K562 (cell line): Measurements from ENCODE around the gene HNRNPA3. TPM values are rescaled to one million over a fixed set of nuclear protein-coding genes. Genes with fewer than 3 reads are reported as not detected.

Experiments
- ATAC-seq: fragments of 200-7000 bp; cut with Tn5 transposase; 3 replicates; pipeline ENCODE4 v1.9.1; 2020; ENCODE audit warnings: moderate library complexity
- BruUV-seq: library from RNA; stranded (reverse); fragments of 400-500 nt; replicated peaks from 2 replicates; lab custom pipeline; 2021; lab: Mats Ljungman, UMichigan
- CTCF ChIA-PET: fragments of 300-600 bp; formaldehyde crosslinking; extraction: SDS; loops from one replicate; lab custom pipeline; 2021; ENCODE audit warnings: low intra/inter-chr PET ratio; lab: Yijun Ruan, JAX
- POLR2A ChIA-PET: fragments of 300-600, 350-650 bp; sonication (Branson Sonifier 250); formaldehyde crosslinking; extraction: SDS; loops from one replicate; lab custom pipeline; 2021; ENCODE audit warnings: antibody characterized with exemption, inconsistent platforms; lab: Yijun Ruan, JAX
- DNase-seq, 4 experiments: peaks; one replicate each; pipeline versions ENCODE4 v3.0.0 to v3.0.0-alpha.2; 2011 to 2018; ENCODE audit warnings: low spot score in 3 of 4, mixed read lengths in 3 of 4; ENCODE audit errors: extremely low read depth in 1 of 4
- FAIRE-seq: peaks from 2 replicates; lab custom pipeline; 2011; peaks lifted over from hg19 to GRCh38; lab: Jason Lieb, UNC
- H2AFZ ChIP-seq: 2 replicates; pipeline ENCODE4 v1.6.0; 2011; ENCODE audit warnings: low read depth, low read length, control low read depth, inconsistent platforms
- H3K27ac ChIP-seq: fragments of 200-600 bp; 3 replicates; pipeline ENCODE4 v1.8.0; 2011; ENCODE audit warnings: low read depth, mild to moderate bottlenecking, control low read depth, inconsistent platforms, low read length, moderate library complexity, mixed read lengths; ENCODE audit errors: extremely low read depth
- H3K27me3 ChIP-seq, 2 experiments: fragments of 300-600 bp in 1 of 2; 2 replicates in 1 of 2; 3 replicates in 1 of 2; pipeline versions ENCODE4 v1.6.0 to v1.8.0; 2011; ENCODE audit warnings: inconsistent platforms in 2 of 2, low read length in 2 of 2, mild to moderate bottlenecking in 1 of 2, mixed read lengths in 1 of 2, moderate library complexity in 1 of 2; ENCODE audit not compliant: control insufficient read depth in 2 of 2, insufficient read depth in 2 of 2
- H3K36me3 ChIP-seq: fragments of 300-600 bp; 3 replicates; pipeline ENCODE4 v1.8.0; 2011; ENCODE audit warnings: mild to moderate bottlenecking, low read length, inconsistent platforms; ENCODE audit not compliant: control insufficient read depth, insufficient read depth
- H3K4me1 ChIP-seq, 2 experiments: fragments of 200-600 bp in 1 of 2; replicated peaks in 1 of 2; 2 replicates in 1 of 2; 3 replicates in 1 of 2; pipeline versions ENCODE4 v1.5.1 to v1.8.0; 2011; ENCODE audit warnings: inconsistent platforms in 2 of 2, low read length in 2 of 2, mild to moderate bottlenecking in 1 of 2, mixed read lengths in 1 of 2, moderate library complexity in 1 of 2; ENCODE audit not compliant: control insufficient read depth in 2 of 2, insufficient read depth in 2 of 2
- H3K4me2 ChIP-seq: 2 replicates; pipeline ENCODE4 v1.6.1; 2011; ENCODE audit warnings: low read length, control low read depth, inconsistent platforms, mixed read lengths; ENCODE audit not compliant: insufficient read depth
- H3K4me3 ChIP-seq: fragments of 200-600 bp; sonication (generic), shearing (Covaris generic); 2 replicates; pipeline ENCODE4 v1.5.1; 2016; ENCODE audit warnings: control low read depth, inconsistent platforms
- H3K79me2 ChIP-seq: fragments of 200-600 bp; 3 replicates; pipeline ENCODE4 v1.8.0; 2011; ENCODE audit warnings: low read length, inconsistent platforms; ENCODE audit not compliant: control insufficient read depth, insufficient read depth
- H3K9ac ChIP-seq, 2 experiments: 2 replicates each; pipeline versions ENCODE4 v1.6.0 to v1.6.1; 2011; ENCODE audit warnings: low read depth in 2 of 2, low read length in 2 of 2, control low read depth in 1 of 2, inconsistent platforms in 1 of 2, mild to moderate bottlenecking in 1 of 2, mixed read lengths in 1 of 2; ENCODE audit not compliant: insufficient read depth in 1 of 2
- H3K9me1 ChIP-seq: one replicate; pipeline ENCODE4 v1.6.0; 2011; ENCODE audit warnings: inconsistent platforms, mild to moderate bottlenecking, low read length, moderate library complexity; ENCODE audit not compliant: control insufficient read depth, insufficient read depth
- H3K9me3 ChIP-seq: replicated peaks from 2 replicates; pipeline ENCODE4 v1.5.1; 2011; ENCODE audit warnings: low read depth, low read length, inconsistent platforms; ENCODE audit not compliant: control insufficient read depth, insufficient read depth
- H4K20me1 ChIP-seq: replicated peaks from 2 replicates; pipeline ENCODE4 v1.6.1; 2011; ENCODE audit warnings: low read length, inconsistent platforms, mixed read lengths; ENCODE audit not compliant: control insufficient read depth, insufficient read depth
- ATF4 ChIP-seq: fragments of 450-650 bp; formaldehyde crosslinking; IDR thresholded peaks from 2 replicates; pipeline ENCODE4 v1.4.0; 2022; ENCODE audit warnings: mild to moderate bottlenecking, moderate library complexity
- C11orf30 ChIP-seq: fragments of 450-650 bp; IDR thresholded peaks from 2 replicates; pipeline ENCODE4 v1.6.1; 2016; ENCODE audit warnings: low read depth, mild to moderate bottlenecking
- E2F3 ChIP-seq: fragments of 250-450 bp; sonication (Bioruptor Pico); IDR thresholded peaks from 2 replicates; pipeline ENCODE4 v1.4.0; 2020; ENCODE audit warnings: mild to moderate bottlenecking
- EP400 ChIP-seq: fragments of 450-650 bp; IDR thresholded peaks from 2 replicates; pipeline ENCODE4 v1.6.1; 2017; ENCODE audit warnings: antibody characterized with exemption, mild to moderate bottlenecking, moderate library complexity
- ETV1 ChIP-seq: fragments of 450-650 bp; conservative IDR thresholded peaks from 2 replicates; pipeline ENCODE4 v1.6.1; 2016; ENCODE audit warnings: missing genetic modification characterization, control low read depth, low read depth, missing compliant biosample characterization
- HDAC1 ChIP-seq, 2 experiments: fragments of 450-650 bp; IDR thresholded peaks; 2 replicates each; pipeline ENCODE4 v1.6.1; 2016 to 2017; ENCODE audit warnings: inconsistent platforms in 1 of 2, mild to moderate bottlenecking in 1 of 2, moderate library complexity in 1 of 2
- HMBOX1 ChIP-seq: sonication (generic); IDR thresholded peaks from 2 replicates; pipeline ENCODE4 v1.6.1; 2016
- JUND ChIP-seq, 2 experiments: IDR thresholded peaks; 2 replicates in 1 of 2; 3 replicates in 1 of 2; pipeline ENCODE4 v1.6.1; 2011; ENCODE audit warnings: borderline replicate concordance in 2 of 2, low read depth in 2 of 2, low read length in 2 of 2, improper control_type of control experiment in 1 of 2, missing biosample characterization in 1 of 2, missing genetic modification characterization in 1 of 2, missing genetic modification reagents in 1 of 2
- KLF16 ChIP-seq: IDR thresholded peaks from 2 replicates; pipeline ENCODE4 v1.6.1; 2016; ENCODE audit warnings: antibody characterized with exemption
- MAZ ChIP-seq, 2 experiments: fragments of 450-650 bp in 1 of 2; sonication (generic) in 1 of 2; formaldehyde crosslinking; IDR thresholded peaks in 1 of 2; conservative IDR thresholded peaks in 1 of 2; 2 replicates each; pipeline versions ENCODE4 v1.4.0 to v1.5.0; 2020; ENCODE audit warnings: mild to moderate bottlenecking in 1 of 2, missing genetic modification reagents in 1 of 2
- MCM5 ChIP-seq: fragments of 450-650 bp; IDR thresholded peaks from 2 replicates; pipeline ENCODE4 v1.6.1; 2016; ENCODE audit warnings: low read depth
- NCOA1 ChIP-seq: fragments of 450-650 bp; IDR thresholded peaks from 2 replicates; pipeline ENCODE4 v1.6.1; 2016; ENCODE audit warnings: low read depth
- NR1H2 ChIP-seq: sonication (generic); formaldehyde crosslinking; IDR thresholded peaks from 2 replicates; pipeline ENCODE4 v1.4.0; 2020; ENCODE audit warnings: mild to moderate bottlenecking, missing genetic modification reagents
- SMAD4 ChIP-seq: fragments of 250-450 bp; sonication (Bioruptor Pico); conservative IDR thresholded peaks from 2 replicates; pipeline ENCODE4 v1.8.0; 2021; ENCODE audit warnings: inconsistent platforms, mild to moderate bottlenecking, moderate library complexity
- SMARCE1 ChIP-seq: fragments of 450-650 bp; IDR thresholded peaks from 2 replicates; pipeline ENCODE4 v1.7.1; 2016; ENCODE audit warnings: mild to moderate bottlenecking
- XRCC3 ChIP-seq: fragments of 450-650 bp; IDR thresholded peaks from 2 replicates; pipeline ENCODE4 v1.6.1; 2017; ENCODE audit warnings: mild to moderate bottlenecking, moderate library complexity
- ZBTB2 ChIP-seq: fragments of 450-650 bp; IDR thresholded peaks from 2 replicates; pipeline ENCODE4 v1.6.1; 2016; ENCODE audit warnings: antibody characterized with exemption
- ZNF780A ChIP-seq: fragments of 250-450 bp; sonication (Bioruptor Pico); IDR thresholded peaks from 2 replicates; pipeline ENCODE4 v1.5.0; 2021; ENCODE audit warnings: mild to moderate bottlenecking
- WGBS: fragments of 100-300 bp; shearing (Covaris generic); methylation state at CpG from one replicate; pipeline ENCODE4 v1.1.6; 2016; ENCODE audit warnings: low coverage, mixed read lengths; ENCODE audit not compliant: insufficient coverage; ENCODE audit errors: missing lambda C conversion rate; 5-methylcytosine and 5-hydroxymethylcytosine counted together
- in situ Hi-C: fragments of 300-500 bp; cut with MboI; formaldehyde crosslinking; loops from 4 replicates; pipeline ENCODE4 v1.15.0; 2018; ENCODE audit warnings: inconsistent platforms, mixed read lengths
- intact Hi-C: fragments of 100-400 bp; cut with micrococcal nuclease; formaldehyde crosslinking; loops from 2 replicates; pipeline ENCODE4 v1.14.2; 2022
- polyA plus RNA-seq, 8 experiments: library from polyadenylated mRNA; depleted of rRNA in 4 of 8; stranded (reverse) in 5 of 8; unstranded in 3 of 8; fragments of >200 nt; fragmentation: Nextera tagmentation in 2 of 8; fragmentation: Illumina TruSeq in 1 of 8; extraction: Ambion mirVana in 2 of 8; extraction: Trizol in 1 of 8; gene quantifications; 2 replicates each; pipeline versions ENCODE4 v1.2.1 to v1.2.3, GENCODE V29; 2011 to 2014; ENCODE audit warnings: inconsistent platforms in 1 of 8, missing spikeins in 1 of 8
- total RNA-seq, 7 experiments: library from RNA; depleted of rRNA in 6 of 7; stranded (reverse); fragments of >200 nt in 6 of 7; fragmentation: Illumina TruSeq in 2 of 7; extraction: Trizol in 2 of 7; gene quantifications; 2 replicates each; pipeline versions ENCODE4 v1.2.1 to v1.2.3, GENCODE V29; 2011 to 2021; ENCODE audit warnings: low replicate concordance in 1 of 7

Gene HNRNPA3
- total and polyA plus RNA-seq, 9 of the 15 experiments (the other 6 are each of a cell fraction or from before 2014, with no cell fraction given) = 72.8 to 428 (median 192) TPM

GRCh38 chr2:177265824-177266817, 53.5 kb downstream of the HNRNPA3 start:
- H3K4me3 ChIP-seq = peak overlapping the region; percentile 91
- BruUV-seq = no TSS peak
- ATAC-seq = peak; percentile 9
- H4K20me1 ChIP-seq = peaks cover 12% of the 10 kb centered on the region
- no peaks in the 10 kb centered on the region for H3K27me3 ChIP-seq
- ChIA-PET POLR2A (interaction anchor here (1.0 to 12.9 kb wide), 15 partner anchors 7 to 129 kb away, joined by 3 to 199 read pairs (median 9); partner anchors contain the start of gene HNRNPA3), CTCF (no interaction called here)
- H3K4me2 ChIP-seq = peak overlapping the region; percentile 94; the same call in 1 of the 2 replicates
- no peaks in the 10 kb centered on the region for H3K9me1 ChIP-seq
- peak overlapping the region; percentile 98; the same call in 2 of the 3 replicates for H3K27ac ChIP-seq
- peaks cover 33% of the 10 kb centered on the region for H3K79me2 ChIP-seq
- intact Hi-C loops = loop anchor here (1.0 to 10.0 kb wide), 4 partner anchors 98 to 349 kb away; partner anchors contain the start of gene AGPS
- peak overlapping the region; percentile 93 for H2AFZ ChIP-seq
- FAIRE-seq = peak; percentile 26
- H3K36me3 ChIP-seq = peaks cover 12% of the 10 kb centered on the region; the same call in 1 of the 3 replicates
- no peaks in the 10 kb centered on the region for H3K9me3 ChIP-seq
- DNase-seq = peak in 2 of 4 experiments; percentile 55 to 71
- in situ Hi-C loops = no loop called here
- WGBS = 8% methylated on average over 4 of the region's 4 CpGs
- peak overlapping the region in 1 of 2 experiments; percentile 98; a peak in 2 of 4 replicates for H3K9ac ChIP-seq
- H3K4me1 ChIP-seq = peaks cover 24 to 38% of the 10 kb centered on the region in 2 experiments
- peak; percentile 2; the same call in 1 of the 2 replicates for TF ChIP-seq SMARCE1
- peak; percentile 90 for TF ChIP-seq ATF4
- peak; percentile 64; the same call in 1 of the 2 replicates for TF ChIP-seq KLF16
- TF ChIP-seq MCM5 = no peak
- TF ChIP-seq JUND (IDR thresholded peaks at IDR 0.05; ENCODE audit: borderline replicate concordance, low read depth, low read length) = peak; percentile 65
- TF ChIP-seq JUND (tag; IDR thresholded peaks at IDR 0.05; ENCODE audit: borderline replicate concordance, low read depth, low read length) = no peak; the same call in 2 of the 3 replicates
- TF ChIP-seq ZNF780A (CRISPR knock-in tag) = no peak
- no peak for TF ChIP-seq NR1H2
- peak; percentile 14 for TF ChIP-seq SMAD4
- TF ChIP-seq HDAC1 (IDR thresholded peaks at IDR 0.05) = peak; percentile 54 to 93; a peak in 3 of 4 replicates
- TF ChIP-seq E2F3 (CRISPR knock-in tag) = no peak
- no peak for TF ChIP-seq XRCC3
- TF ChIP-seq HMBOX1 = peak; percentile 69; the same call in 1 of the 2 replicates
- TF ChIP-seq ETV1 (tag) = peak; percentile 14; the same call in 1 of the 2 replicates
- no peak for TF ChIP-seq ZBTB2
- peak; percentile 83 for TF ChIP-seq C11orf30
- TF ChIP-seq NCOA1 = peak; percentile 21; the same call in 1 of the 2 replicates
- no peak for TF ChIP-seq EP400
- TF ChIP-seq MAZ (CRISPR knock-in tag; conservative IDR thresholded peaks at IDR 0.05 in 1 of 2, IDR thresholded peaks at IDR 0.05 in 1 of 2) = peak in 1 of 2 experiments; percentile 25; a peak in 1 of 4 replicates
